ENCODE data around the gene MAP6. TPM values are rescaled to one million over a fixed set of nuclear protein-coding genes. Genes with fewer than 3 reads are reported as not detected.

Gene MAP6
- total and polyA plus RNA-seq, 2 of the 13 experiments (the other 11 are each of a cell fraction or from before 2014, with no cell fraction given): 0.04 TPM; not detected in 1

DNA sequence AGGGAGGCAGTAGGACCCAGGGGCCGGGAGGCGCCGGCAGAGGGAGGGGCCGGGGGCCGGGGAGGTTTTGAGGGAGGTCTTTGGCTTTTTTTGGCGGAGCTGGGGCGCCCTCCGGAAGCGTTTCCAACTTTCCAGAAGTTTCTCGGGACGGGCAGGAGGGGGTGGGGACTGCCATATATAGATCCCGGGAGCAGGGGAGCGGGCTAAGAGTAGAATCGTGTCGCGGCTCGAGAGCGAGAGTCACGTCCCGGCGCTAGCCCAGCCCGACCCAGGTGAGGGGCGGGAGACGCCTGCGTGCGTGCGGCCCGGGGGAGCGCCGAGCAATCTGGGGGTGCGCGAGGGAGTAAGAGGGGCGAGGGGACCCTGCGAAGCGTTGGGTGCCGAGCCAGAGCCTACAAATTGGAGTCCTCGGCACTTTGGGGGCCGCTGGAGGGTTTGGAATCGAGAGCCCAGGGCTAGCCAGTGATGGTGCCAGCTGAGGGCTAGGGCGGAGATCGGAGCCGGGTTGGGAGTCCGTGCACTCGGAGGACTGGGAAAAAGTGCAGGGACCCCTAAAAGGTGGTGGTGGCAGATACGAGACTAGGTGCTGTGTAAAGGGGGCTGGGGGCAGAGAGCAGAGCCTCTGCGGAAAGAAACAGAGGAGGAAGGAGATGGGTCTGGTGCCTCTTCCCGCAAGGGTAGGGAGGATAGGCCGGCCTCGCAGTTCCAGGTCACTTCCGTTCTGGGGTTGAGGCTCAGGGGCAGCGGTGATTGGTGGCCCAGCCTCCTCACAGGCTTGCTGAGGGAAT lies 106.6 kb downstream of the MAP6 start, which contains the start of gene SERPINH1 (continued):
- TF ChIP-seq, protein P1, sequence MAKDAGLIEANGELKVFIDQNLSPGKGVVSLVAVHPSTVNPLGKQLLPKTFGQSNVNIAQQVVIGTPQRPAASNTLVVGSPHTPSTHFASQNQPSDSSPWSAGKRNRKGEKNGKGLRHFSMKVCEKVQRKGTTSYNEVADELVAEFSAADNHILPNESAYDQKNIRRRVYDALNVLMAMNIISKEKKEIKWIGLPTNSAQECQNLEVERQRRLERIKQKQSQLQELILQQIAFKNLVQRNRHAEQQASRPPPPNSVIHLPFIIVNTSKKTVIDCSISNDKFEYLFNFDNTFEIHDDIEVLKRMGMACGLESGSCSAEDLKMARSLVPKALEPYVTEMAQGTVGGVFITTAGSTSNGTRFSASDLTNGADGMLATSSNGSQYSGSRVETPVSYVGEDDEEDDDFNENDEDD (CRISPR knock-in tag; IDR thresholded peaks at IDR 0.05; ENCODE audit: borderline replicate concordance): peak; percentile 45; the same call in 1 of the 2 replicates
- peak; percentile 49; the same call in 1 of the 2 replicates for TF ChIP-seq TARDBP (CRISPR knock-in tag; IDR thresholded peaks at IDR 0.05)
- no peak for TF ChIP-seq STAT5B (CRISPR knock-in tag; IDR thresholded peaks at IDR 0.05)
- peak; percentile 54; the same call in 1 of the 2 replicates for TF ChIP-seq MED13 (CRISPR knock-in tag; IDR thresholded peaks at IDR 0.05)
- TF ChIP-seq, protein P2, sequence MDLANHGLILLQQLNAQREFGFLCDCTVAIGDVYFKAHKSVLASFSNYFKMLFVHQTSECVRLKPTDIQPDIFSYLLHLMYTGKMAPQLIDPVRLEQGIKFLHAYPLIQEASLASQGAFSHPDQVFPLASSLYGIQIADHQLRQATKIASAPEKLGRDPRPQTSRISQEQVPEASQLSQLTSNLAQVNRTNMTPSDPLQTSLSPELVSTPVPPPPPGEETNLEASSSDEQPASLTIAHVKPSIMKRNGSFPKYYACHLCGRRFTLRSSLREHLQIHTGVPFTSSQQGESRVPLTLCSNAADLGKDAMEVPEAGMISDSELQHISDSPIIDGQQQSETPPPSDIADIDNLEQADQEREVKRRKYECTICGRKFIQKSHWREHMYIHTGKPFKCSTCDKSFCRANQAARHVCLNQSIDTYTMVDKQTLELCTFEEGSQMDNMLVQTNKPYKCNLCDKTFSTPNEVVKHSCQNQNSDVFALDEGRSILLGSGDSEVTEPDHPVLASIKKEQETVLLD (CRISPR knock-in tag; IDR thresholded peaks at IDR 0.05; ENCODE audit: low read depth): no peak
- TF ChIP-seq THAP11 (CRISPR knock-in tag; IDR thresholded peaks at IDR 0.05): peak; percentile 58; the same call in 1 of the 2 replicates
- TF ChIP-seq, protein P3, sequence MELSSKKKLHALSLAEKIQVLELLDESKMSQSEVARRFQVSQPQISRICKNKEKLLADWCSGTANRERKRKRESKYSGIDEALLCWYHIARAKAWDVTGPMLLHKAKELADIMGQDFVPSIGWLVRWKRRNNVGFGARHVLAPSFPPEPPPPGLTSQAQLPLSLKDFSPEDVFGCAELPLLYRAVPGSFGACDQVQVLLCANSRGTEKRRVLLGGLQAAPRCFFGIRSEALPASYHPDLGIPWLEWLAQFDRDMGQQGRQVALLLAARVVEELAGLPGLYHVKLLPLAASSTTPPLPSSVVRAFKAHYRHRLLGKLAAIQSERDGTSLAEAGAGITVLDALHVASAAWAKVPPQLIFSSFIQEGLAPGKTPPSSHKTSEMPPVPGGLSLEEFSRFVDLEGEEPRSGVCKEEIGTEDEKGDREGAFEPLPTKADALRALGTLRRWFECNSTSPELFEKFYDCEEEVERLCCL (CRISPR knock-in tag; IDR thresholded peaks at IDR 0.05; ENCODE audit: borderline replicate concordance): peak; percentile 50; the same call in 1 of the 2 replicates
- TF ChIP-seq, protein P4, sequence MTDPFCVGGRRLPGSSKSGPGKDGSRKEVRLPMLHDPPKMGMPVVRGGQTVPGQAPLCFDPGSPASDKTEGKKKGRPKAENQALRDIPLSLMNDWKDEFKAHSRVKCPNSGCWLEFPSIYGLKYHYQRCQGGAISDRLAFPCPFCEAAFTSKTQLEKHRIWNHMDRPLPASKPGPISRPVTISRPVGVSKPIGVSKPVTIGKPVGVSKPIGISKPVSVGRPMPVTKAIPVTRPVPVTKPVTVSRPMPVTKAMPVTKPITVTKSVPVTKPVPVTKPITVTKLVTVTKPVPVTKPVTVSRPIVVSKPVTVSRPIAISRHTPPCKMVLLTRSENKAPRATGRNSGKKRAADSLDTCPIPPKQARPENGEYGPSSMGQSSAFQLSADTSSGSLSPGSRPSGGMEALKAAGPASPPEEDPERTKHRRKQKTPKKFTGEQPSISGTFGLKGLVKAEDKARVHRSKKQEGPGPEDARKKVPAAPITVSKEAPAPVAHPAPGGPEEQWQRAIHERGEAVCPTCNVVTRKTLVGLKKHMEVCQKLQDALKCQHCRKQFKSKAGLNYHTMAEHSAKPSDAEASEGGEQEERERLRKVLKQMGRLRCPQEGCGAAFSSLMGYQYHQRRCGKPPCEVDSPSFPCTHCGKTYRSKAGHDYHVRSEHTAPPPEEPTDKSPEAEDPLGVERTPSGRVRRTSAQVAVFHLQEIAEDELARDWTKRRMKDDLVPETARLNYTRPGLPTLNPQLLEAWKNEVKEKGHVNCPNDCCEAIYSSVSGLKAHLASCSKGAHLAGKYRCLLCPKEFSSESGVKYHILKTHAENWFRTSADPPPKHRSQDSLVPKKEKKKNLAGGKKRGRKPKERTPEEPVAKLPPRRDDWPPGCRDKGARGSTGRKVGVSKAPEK (CRISPR knock-in tag; IDR thresholded peaks at IDR 0.05; ENCODE audit: borderline replicate concordance): no peak
- TF ChIP-seq BHLHE40 (IDR thresholded peaks at IDR 0.05; ENCODE audit: low read length): no peak
- TF ChIP-seq ZNF354B (CRISPR knock-in tag; IDR thresholded peaks at IDR 0.05): no peak
- TF ChIP-seq AGO1 (IDR thresholded peaks at IDR 0.05; ENCODE audit: low read depth, low read length, poor library complexity, severe bottlenecking): no peak
- TF ChIP-seq ZNF331 (CRISPR knock-in tag; IDR thresholded peaks at IDR 0.05): peak; percentile 12; the same call in 1 of the 2 replicates
- TF ChIP-seq SIX4 (CRISPR knock-in tag; IDR thresholded peaks at IDR 0.05): no peak; the same call in 1 of the 2 replicates
- TF ChIP-seq ARNTL (CRISPR knock-in tag; IDR thresholded peaks at IDR 0.05): no peak
- TF ChIP-seq ZNF232 (CRISPR knock-in tag; IDR thresholded peaks at IDR 0.05; ENCODE audit: borderline replicate concordance): no peak; the same call in 1 of the 2 replicates
- TF ChIP-seq FOSL1 (CRISPR knock-in tag; IDR thresholded peaks at IDR 0.05; ENCODE audit: borderline replicate concordance): no peak
- 0 out of 2 replicates have a peak, but pooled peaks have one; percentile 28 for TF ChIP-seq ZNF891 (CRISPR knock-in tag; IDR thresholded peaks at IDR 0.05)
- TF ChIP-seq IRX3 (CRISPR knock-in tag; IDR thresholded peaks at IDR 0.05; ENCODE audit: borderline replicate concordance, low read depth): no peak
- TF ChIP-seq ZNF274 (CRISPR knock-in tag; IDR thresholded peaks at IDR 0.05): no peak
- peak; percentile 88; the same call in 1 of the 2 replicates for TF ChIP-seq ZFP82 (CRISPR knock-in tag; IDR thresholded peaks at IDR 0.05; ENCODE audit: borderline replicate concordance)
- TF ChIP-seq RARA (CRISPR knock-in tag; IDR thresholded peaks at IDR 0.05): no peak
- no peak for TF ChIP-seq SP1 (IDR thresholded peaks at IDR 0.05)
- TF ChIP-seq SP1 (CRISPR knock-in tag; IDR thresholded peaks at IDR 0.05): no peak; the same call in 1 of the 2 replicates
- peak; percentile 19 for TF ChIP-seq HNRNPH1 (optimal IDR thresholded peaks at IDR 0.05; ENCODE audit: low read depth, low read length)
